Endothelial cell of umbilical vein (primary cell): ENCODE data around the gene DDX10. TPM values are rescaled to one million over a fixed set of nuclear protein-coding genes. Genes with fewer than 3 reads are reported as not detected.

Experiments used
- BruUV-seq: library from RNA; stranded (reverse); fragments of 400-500 nt; replicated peaks from 2 replicates; lab custom pipeline; 2021; lab: Mats Ljungman, UMichigan
- CTCF ChIA-PET: fragments of 300-600, 350-600 bp; sonication (Branson Sonifier 250); formaldehyde crosslinking; loops from one replicate; lab custom pipeline; 2021; ENCODE audit warnings: antibody characterized with exemption, inconsistent platforms; lab: Charles Lee
- POLR2A ChIA-PET: fragments of 300-600, 350-600 bp; sonication (Branson Sonifier 250); formaldehyde crosslinking; loops from one replicate; lab custom pipeline; 2021; ENCODE audit warnings: antibody characterized with exemption, inconsistent platforms; lab: Charles Lee
- DNase-seq: peaks from one replicate; pipeline ENCODE4 v3.0.0-alpha.2; 2011; ENCODE audit warnings: low read depth, low spot score
- FAIRE-seq: peaks from 2 replicates; lab custom pipeline; 2011; peaks lifted over from hg19 to GRCh38; lab: Jason Lieb, UNC
- H2AFZ ChIP-seq: 2 replicates; pipeline ENCODE4 v1.6.0; 2012; ENCODE audit warnings: low read depth, low read length, control low read depth, inconsistent platforms
- H3K27ac ChIP-seq: 2 replicates; pipeline ENCODE4 v1.5.1; 2011; ENCODE audit warnings: low read depth, mild to moderate bottlenecking, control low read depth, low read length, moderate library complexity; ENCODE audit not compliant: insufficient read depth
- H3K27me3 ChIP-seq, 2 experiments: 2 replicates each; pipeline versions ENCODE4 v1.6.0 to v1.6.1; 2011; ENCODE audit warnings: low read length in 2 of 2, mixed read lengths in 1 of 2; ENCODE audit not compliant: control insufficient read depth in 2 of 2, insufficient read depth in 2 of 2
- H3K36me3 ChIP-seq, 2 experiments: 2 replicates in 1 of 2; 3 replicates in 1 of 2; pipeline ENCODE4 v1.5.1; 2011; ENCODE audit warnings: low read length in 2 of 2, mild to moderate bottlenecking in 1 of 2, moderate library complexity in 1 of 2; ENCODE audit not compliant: control insufficient read depth in 2 of 2, insufficient read depth in 2 of 2; ENCODE audit errors: extremely low read depth in 1 of 2
- H3K4me1 ChIP-seq: 3 replicates; pipeline ENCODE4 v1.5.1; 2011; ENCODE audit warnings: mild to moderate bottlenecking, low read length; ENCODE audit not compliant: control insufficient read depth, insufficient read depth; ENCODE audit errors: extremely low read depth
- H3K4me2 ChIP-seq: 2 replicates; pipeline ENCODE4 v1.6.1; 2011; ENCODE audit warnings: low read length, control low read depth, mixed read lengths; ENCODE audit not compliant: insufficient read depth
- H3K4me3 ChIP-seq, 3 experiments: fragments of 200-600 bp in 1 of 3; sonication (generic), shearing (Covaris generic) in 1 of 3; replicated peaks in 1 of 3; 2 replicates each; pipeline ENCODE4 v1.5.1; 2011 to 2016; ENCODE audit warnings: control low read depth in 3 of 3, low read length in 3 of 3, mild to moderate bottlenecking in 2 of 3, inconsistent platforms in 1 of 3, low read depth in 1 of 3, moderate library complexity in 1 of 3; ENCODE audit not compliant: insufficient read depth in 1 of 3
- H3K79me2 ChIP-seq: 2 replicates; pipeline ENCODE4 v1.6.0; 2012; ENCODE audit warnings: low read length, inconsistent platforms; ENCODE audit not compliant: control insufficient read depth, insufficient read depth
- H3K9ac ChIP-seq: replicated peaks from 2 replicates; pipeline ENCODE3; 2011; ENCODE audit warnings: low read length, control low read depth; ENCODE audit not compliant: insufficient read depth; ENCODE audit errors: extremely low read depth
- H3K9me1 ChIP-seq: replicated peaks from 3 replicates; pipeline ENCODE4 v1.6.0; 2011; ENCODE audit warnings: mild to moderate bottlenecking, low read length; ENCODE audit not compliant: control insufficient read depth, insufficient read depth; ENCODE audit errors: extremely low read depth
- H3K9me3 ChIP-seq: replicated peaks from 2 replicates; pipeline ENCODE4 v1.5.1; 2012; ENCODE audit warnings: low read length, inconsistent platforms; ENCODE audit not compliant: control insufficient read depth, insufficient read depth
- H4K20me1 ChIP-seq: replicated peaks from 2 replicates; pipeline ENCODE3; 2011; ENCODE audit warnings: mild to moderate bottlenecking, low read length; ENCODE audit not compliant: control insufficient read depth, insufficient read depth; ENCODE audit errors: extremely low read depth
- EZH2 ChIP-seq: IDR thresholded peaks from 2 replicates; pipeline ENCODE4 v1.6.1; 2012; ENCODE audit warnings: borderline replicate concordance, low read depth, mild to moderate bottlenecking, moderate library complexity, low read length, inconsistent platforms; ENCODE audit not compliant: severe bottlenecking
- FOS ChIP-seq: IDR thresholded peaks from 2 replicates; pipeline ENCODE4 v1.6.1; 2011; ENCODE audit warnings: mild to moderate bottlenecking, low read length, moderate library complexity, borderline replicate concordance; ENCODE audit not compliant: insufficient read depth
- GATA2 ChIP-seq: IDR thresholded peaks from 2 replicates; pipeline ENCODE4 v1.7.0; 2011; ENCODE audit warnings: low read depth, mild to moderate bottlenecking, moderate library complexity, mixed read lengths, low read length; ENCODE audit not compliant: insufficient read length, insufficient read depth
- JUN ChIP-seq: IDR thresholded peaks from 2 replicates; pipeline ENCODE4 v1.6.1; 2011; ENCODE audit warnings: borderline replicate concordance, low read depth; ENCODE audit not compliant: insufficient read length, insufficient read depth
- MYC ChIP-seq: IDR thresholded peaks from one replicate; pipeline ENCODE4 v1.6.1; 2011; ENCODE audit warnings: mild to moderate bottlenecking, low read depth, low read length
- POLR2A ChIP-seq: IDR thresholded peaks from 2 replicates; pipeline ENCODE4 v1.6.1; 2012; ENCODE audit warnings: low read depth, mild to moderate bottlenecking, control low read depth, low read length
- POLR2AphosphoS5 ChIP-seq: IDR thresholded peaks from 2 replicates; pipeline ENCODE4 v1.6.1; 2012; ENCODE audit warnings: low read depth, mild to moderate bottlenecking, control low read depth, low read length, moderate library complexity; ENCODE audit not compliant: insufficient read depth
- dilution Hi-C: fragments of 300-500 bp; cut with MboI; formaldehyde crosslinking; loops from one replicate; pipeline ENCODE4 v1.15.0; 2019; ENCODE audit warnings: low sequenced_read_pairs; ENCODE audit not compliant: extremely low pct_ligation_motif_present
- intact Hi-C: fragments of 100-400 bp; cut with micrococcal nuclease; formaldehyde crosslinking; loops from one replicate; pipeline ENCODE4 v1.10.0; 2022
- polyA plus RNA-seq, 4 experiments: library from polyadenylated mRNA; depleted of rRNA in 3 of 4; stranded (reverse) in 3 of 4; unstranded in 1 of 4; fragments of >200 nt; gene quantifications; 2 replicates each; pipeline versions ENCODE4 v1.2.1 to v1.2.3, GENCODE V29; 2011 to 2012; ENCODE audit warnings: missing spikeins in 1 of 4
- total RNA-seq: library from RNA; stranded (reverse); gene quantifications from 2 replicates; pipeline ENCODE4 v1.2.3, GENCODE V29; 2021
- TF ChIP-seq, protein P1 (sequence below), 2 donors: IDR thresholded peaks; 1 replicate in 1 of 2; 2 replicates in 1 of 2; pipeline ENCODE4 v1.5.1; 2011; ENCODE audit warnings: low read length in 2 of 2, mild to moderate bottlenecking in 2 of 2, moderate library complexity in 2 of 2, control low read depth in 1 of 2, inconsistent platforms in 1 of 2, low read depth in 1 of 2; ENCODE audit not compliant: insufficient read depth in 1 of 2; ENCODE audit errors: extremely low read depth in 1 of 2
- TF ChIP-seq, protein P2 (sequence below): IDR thresholded peaks from 2 replicates; pipeline ENCODE4 v1.6.1; 2011; ENCODE audit not compliant: insufficient read depth, insufficient read length

DDX10 gene
- total and polyA plus RNA-seq, 2 donors (not counting 3 experiments of a cell fraction or from before 2014, with no cell fraction given), result 29.8 to 35.2 TPM

DNA sequence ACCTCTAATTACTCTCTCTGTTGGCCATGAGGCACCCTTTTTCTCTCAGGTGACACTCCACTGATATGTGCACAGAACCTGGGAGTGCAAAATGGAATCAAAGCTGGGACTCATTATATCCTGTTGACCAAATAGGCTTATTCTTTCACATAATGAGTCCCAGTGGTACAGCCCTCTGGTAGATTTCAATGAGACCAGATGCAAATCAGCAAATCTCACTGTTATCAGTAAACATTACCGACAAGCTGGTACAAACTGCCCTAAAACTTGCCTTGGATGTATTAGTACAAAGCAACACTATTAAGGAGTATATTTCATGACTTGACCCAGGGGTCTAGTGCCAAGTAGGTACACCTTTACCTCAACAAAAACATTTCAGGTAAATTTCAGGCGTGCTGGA lies 128.3 kb downstream of the DDX10 start:
- Histone ChIP-seq H3K27ac (no peak overlapping the region), H2AFZ (no peak overlapping the region), H3K9me1 (no peaks in the 10 kb centered on the region), H3K79me2 (peaks cover 29% of the 10 kb centered on the region), H3K9me3 (no peaks in the 10 kb centered on the region), H3K9ac (no peak overlapping the region), H4K20me1 (no peaks in the 10 kb centered on the region), H3K4me3 (no peak overlapping the region), H3K36me3 (no peaks in the 10 kb centered on the region), H3K4me1 (no peaks in the 10 kb centered on the region), H3K4me2 (no peak overlapping the region), H3K27me3 (no peaks in the 10 kb centered on the region)
- intact Hi-C loops (no loop called here), dilution Hi-C loops (no loop called here)
- BruUV-seq, result no TSS peak
- TF ChIP-seq, protein P1, sequence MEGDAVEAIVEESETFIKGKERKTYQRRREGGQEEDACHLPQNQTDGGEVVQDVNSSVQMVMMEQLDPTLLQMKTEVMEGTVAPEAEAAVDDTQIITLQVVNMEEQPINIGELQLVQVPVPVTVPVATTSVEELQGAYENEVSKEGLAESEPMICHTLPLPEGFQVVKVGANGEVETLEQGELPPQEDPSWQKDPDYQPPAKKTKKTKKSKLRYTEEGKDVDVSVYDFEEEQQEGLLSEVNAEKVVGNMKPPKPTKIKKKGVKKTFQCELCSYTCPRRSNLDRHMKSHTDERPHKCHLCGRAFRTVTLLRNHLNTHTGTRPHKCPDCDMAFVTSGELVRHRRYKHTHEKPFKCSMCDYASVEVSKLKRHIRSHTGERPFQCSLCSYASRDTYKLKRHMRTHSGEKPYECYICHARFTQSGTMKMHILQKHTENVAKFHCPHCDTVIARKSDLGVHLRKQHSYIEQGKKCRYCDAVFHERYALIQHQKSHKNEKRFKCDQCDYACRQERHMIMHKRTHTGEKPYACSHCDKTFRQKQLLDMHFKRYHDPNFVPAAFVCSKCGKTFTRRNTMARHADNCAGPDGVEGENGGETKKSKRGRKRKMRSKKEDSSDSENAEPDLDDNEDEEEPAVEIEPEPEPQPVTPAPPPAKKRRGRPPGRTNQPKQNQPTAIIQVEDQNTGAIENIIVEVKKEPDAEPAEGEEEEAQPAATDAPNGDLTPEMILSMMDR (IDR thresholded peaks at IDR 0.05; ENCODE audit: extremely low read depth in 1 of 2, insufficient read depth in 1 of 2, low read depth in 1 of 2, low read length in 2 of 2), result no peak
- TF ChIP-seq GATA2 (no peak), FOS (no peak), POLR2A (no peak), MYC (no peak), JUN (no peak), POLR2AphosphoS5 (no peak), EZH2 (no peak)
- TF ChIP-seq, protein P2, sequence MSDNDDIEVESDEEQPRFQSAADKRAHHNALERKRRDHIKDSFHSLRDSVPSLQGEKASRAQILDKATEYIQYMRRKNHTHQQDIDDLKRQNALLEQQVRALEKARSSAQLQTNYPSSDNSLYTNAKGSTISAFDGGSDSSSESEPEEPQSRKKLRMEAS, result no peak
- FAIRE-seq (no peak), DNase-seq (no peak)
- ChIA-PET POLR2A (no interaction called here), CTCF (no interaction called here)
